K562 (cell line): ENCODE results near the gene GP1BA. TPM values are rescaled to one million over a fixed set of nuclear protein-coding genes. Genes with fewer than 3 reads are reported as not detected.
A peak's percentile ranks its signal among the peaks of the same experiment; 100 is the strongest.

Experiments
- ATAC-seq: fragments of 200-7000 bp; cut with Tn5 transposase; 3 replicates; pipeline ENCODE4 v1.9.1; 2020; ENCODE audit warnings: moderate library complexity
- BruUV-seq: library from RNA; stranded (reverse); fragments of 400-500 nt; replicated peaks from 2 replicates; lab custom pipeline; 2021; lab: Mats Ljungman, UMichigan
- CTCF ChIA-PET: fragments of 300-600 bp; formaldehyde crosslinking; extraction: SDS; loops from one replicate; lab custom pipeline; 2021; ENCODE audit warnings: low intra/inter-chr PET ratio; lab: Yijun Ruan, JAX
- POLR2A ChIA-PET: fragments of 300-600, 350-650 bp; sonication (Branson Sonifier 250); formaldehyde crosslinking; extraction: SDS; loops from one replicate; lab custom pipeline; 2021; ENCODE audit warnings: antibody characterized with exemption, inconsistent platforms; lab: Yijun Ruan, JAX
- DNase-seq, 4 experiments: peaks; one replicate each; pipeline versions ENCODE4 v3.0.0 to v3.0.0-alpha.2; 2011 to 2018; ENCODE audit warnings: low spot score in 3 of 4, mixed read lengths in 3 of 4; ENCODE audit errors: extremely low read depth in 1 of 4
- FAIRE-seq: peaks from 2 replicates; lab custom pipeline; 2011; peaks lifted over from hg19 to GRCh38; lab: Jason Lieb, UNC
- H2AFZ ChIP-seq: 2 replicates; pipeline ENCODE4 v1.6.0; 2011; ENCODE audit warnings: low read depth, low read length, control low read depth, inconsistent platforms
- H3K27ac ChIP-seq: fragments of 200-600 bp; 3 replicates; pipeline ENCODE4 v1.8.0; 2011; ENCODE audit warnings: low read depth, mild to moderate bottlenecking, control low read depth, inconsistent platforms, low read length, moderate library complexity, mixed read lengths; ENCODE audit errors: extremely low read depth
- H3K27me3 ChIP-seq, 2 experiments: fragments of 300-600 bp in 1 of 2; 2 replicates in 1 of 2; 3 replicates in 1 of 2; pipeline versions ENCODE4 v1.6.0 to v1.8.0; 2011; ENCODE audit warnings: inconsistent platforms in 2 of 2, low read length in 2 of 2, mild to moderate bottlenecking in 1 of 2, mixed read lengths in 1 of 2, moderate library complexity in 1 of 2; ENCODE audit not compliant: control insufficient read depth in 2 of 2, insufficient read depth in 2 of 2
- H3K36me3 ChIP-seq: fragments of 300-600 bp; 3 replicates; pipeline ENCODE4 v1.8.0; 2011; ENCODE audit warnings: mild to moderate bottlenecking, low read length, inconsistent platforms; ENCODE audit not compliant: control insufficient read depth, insufficient read depth
- H3K4me1 ChIP-seq, 2 experiments: fragments of 200-600 bp in 1 of 2; replicated peaks in 1 of 2; 2 replicates in 1 of 2; 3 replicates in 1 of 2; pipeline versions ENCODE4 v1.5.1 to v1.8.0; 2011; ENCODE audit warnings: inconsistent platforms in 2 of 2, low read length in 2 of 2, mild to moderate bottlenecking in 1 of 2, mixed read lengths in 1 of 2, moderate library complexity in 1 of 2; ENCODE audit not compliant: control insufficient read depth in 2 of 2, insufficient read depth in 2 of 2
- H3K4me2 ChIP-seq: 2 replicates; pipeline ENCODE4 v1.6.1; 2011; ENCODE audit warnings: low read length, control low read depth, inconsistent platforms, mixed read lengths; ENCODE audit not compliant: insufficient read depth
- H3K4me3 ChIP-seq: fragments of 200-600 bp; sonication (generic), shearing (Covaris generic); 2 replicates; pipeline ENCODE4 v1.5.1; 2016; ENCODE audit warnings: control low read depth, inconsistent platforms
- H3K79me2 ChIP-seq: fragments of 200-600 bp; 3 replicates; pipeline ENCODE4 v1.8.0; 2011; ENCODE audit warnings: low read length, inconsistent platforms; ENCODE audit not compliant: control insufficient read depth, insufficient read depth
- H3K9ac ChIP-seq, 2 experiments: 2 replicates each; pipeline versions ENCODE4 v1.6.0 to v1.6.1; 2011; ENCODE audit warnings: low read depth in 2 of 2, low read length in 2 of 2, control low read depth in 1 of 2, inconsistent platforms in 1 of 2, mild to moderate bottlenecking in 1 of 2, mixed read lengths in 1 of 2; ENCODE audit not compliant: insufficient read depth in 1 of 2
- H3K9me1 ChIP-seq: one replicate; pipeline ENCODE4 v1.6.0; 2011; ENCODE audit warnings: inconsistent platforms, mild to moderate bottlenecking, low read length, moderate library complexity; ENCODE audit not compliant: control insufficient read depth, insufficient read depth
- H3K9me3 ChIP-seq: replicated peaks from 2 replicates; pipeline ENCODE4 v1.5.1; 2011; ENCODE audit warnings: low read depth, low read length, inconsistent platforms; ENCODE audit not compliant: control insufficient read depth, insufficient read depth
- H4K20me1 ChIP-seq: replicated peaks from 2 replicates; pipeline ENCODE4 v1.6.1; 2011; ENCODE audit warnings: low read length, inconsistent platforms, mixed read lengths; ENCODE audit not compliant: control insufficient read depth, insufficient read depth
- CCNT2 ChIP-seq: IDR thresholded peaks from 2 replicates; pipeline ENCODE4 v1.6.1; 2011; ENCODE audit warnings: borderline replicate concordance, low read depth, mild to moderate bottlenecking, moderate library complexity, mixed read lengths, low read length; ENCODE audit not compliant: insufficient read length; ENCODE audit errors: extremely low read depth
- EGR1 ChIP-seq: fragments of 450-650 bp; conservative IDR thresholded peaks from 2 replicates; pipeline ENCODE4 v1.6.1; 2017; ENCODE audit warnings: mild to moderate bottlenecking
- KLF10 ChIP-seq: fragments of 250-450 bp; sonication (Bioruptor Pico); IDR thresholded peaks from 2 replicates; pipeline ENCODE4 v1.6.1; 2021; ENCODE audit warnings: matching md5 sums
- LARP7 ChIP-seq: fragments of 450-650 bp; IDR thresholded peaks from 2 replicates; pipeline ENCODE4 v1.6.1; 2016
- POLR2B ChIP-seq: fragments of 450-650 bp; IDR thresholded peaks from 2 replicates; pipeline ENCODE4 v1.6.1; 2018; ENCODE audit warnings: low read depth; ENCODE audit not compliant: partially characterized antibody
- TGIF2 ChIP-seq: sonication (generic); formaldehyde crosslinking; IDR thresholded peaks from 2 replicates; pipeline ENCODE4 v1.8.1; 2022; ENCODE audit warnings: mild to moderate bottlenecking, missing genetic modification reagents, moderate library complexity
- THRAP3 ChIP-seq: fragments of 450-650 bp; IDR thresholded peaks from 2 replicates; pipeline ENCODE4 v1.6.1; 2016; ENCODE audit warnings: mild to moderate bottlenecking, inconsistent platforms, borderline replicate concordance
- THRB ChIP-seq: fragments of 450-650 bp; formaldehyde crosslinking; conservative IDR thresholded peaks from 2 replicates; pipeline ENCODE4 v1.4.0; 2022; ENCODE audit warnings: mild to moderate bottlenecking, missing genetic modification characterization
- ZHX1 ChIP-seq: fragments of 150-350 bp; conservative IDR thresholded peaks from 2 replicates; pipeline ENCODE4 v1.6.1; 2014; ENCODE audit warnings: low read length
- ZNF143 ChIP-seq: sonication (generic); formaldehyde crosslinking; IDR thresholded peaks from 2 replicates; pipeline ENCODE4 v1.9.0; 2022; ENCODE audit warnings: mild to moderate bottlenecking, missing genetic modification reagents
- ZNF184 ChIP-seq: sonication (generic); formaldehyde crosslinking; IDR thresholded peaks from 2 replicates; pipeline ENCODE4 v1.5.0; 2020; ENCODE audit warnings: missing genetic modification reagents
- ZNF507 ChIP-seq: conservative IDR thresholded peaks from 2 replicates; pipeline ENCODE4 v1.6.1; 2017; ENCODE audit warnings: missing genetic modification characterization, missing compliant biosample characterization
- WGBS: fragments of 100-300 bp; shearing (Covaris generic); methylation state at CpG from one replicate; pipeline ENCODE4 v1.1.6; 2016; ENCODE audit warnings: low coverage, mixed read lengths; ENCODE audit not compliant: insufficient coverage; ENCODE audit errors: missing lambda C conversion rate; 5-methylcytosine and 5-hydroxymethylcytosine counted together
- in situ Hi-C: fragments of 300-500 bp; cut with MboI; formaldehyde crosslinking; loops from 4 replicates; pipeline ENCODE4 v1.15.0; 2018; ENCODE audit warnings: inconsistent platforms, mixed read lengths
- intact Hi-C: fragments of 100-400 bp; cut with micrococcal nuclease; formaldehyde crosslinking; loops from 2 replicates; pipeline ENCODE4 v1.14.2; 2022
- polyA plus RNA-seq, 8 experiments: library from polyadenylated mRNA; depleted of rRNA in 4 of 8; stranded (reverse) in 5 of 8; unstranded in 3 of 8; fragments of >200 nt; fragmentation: Nextera tagmentation in 2 of 8; fragmentation: Illumina TruSeq in 1 of 8; extraction: Ambion mirVana in 2 of 8; extraction: Trizol in 1 of 8; gene quantifications; 2 replicates each; pipeline versions ENCODE4 v1.2.1 to v1.2.3, GENCODE V29; 2011 to 2014; ENCODE audit warnings: inconsistent platforms in 1 of 8, missing spikeins in 1 of 8
- total RNA-seq, 7 experiments: library from RNA; depleted of rRNA in 6 of 7; stranded (reverse); fragments of >200 nt in 6 of 7; fragmentation: Illumina TruSeq in 2 of 7; extraction: Trizol in 2 of 7; gene quantifications; 2 replicates each; pipeline versions ENCODE4 v1.2.1 to v1.2.3, GENCODE V29; 2011 to 2021; ENCODE audit warnings: low replicate concordance in 1 of 7
- TF ChIP-seq, protein P1 (sequence below): fragments of 450-650 bp; formaldehyde crosslinking; IDR thresholded peaks from 2 replicates; pipeline ENCODE4 v1.4.0; 2020; ENCODE audit warnings: mild to moderate bottlenecking, moderate library complexity
- TF ChIP-seq, protein P2 (sequence below): sonication (generic); IDR thresholded peaks from 2 replicates; pipeline ENCODE4 v1.6.1; 2016

GP1BA gene
- total and polyA plus RNA-seq, 9 of the 15 experiments (the other 6 are each of a cell fraction or from before 2014, with no cell fraction given) = 0.01 TPM; not detected in 8

DNA sequence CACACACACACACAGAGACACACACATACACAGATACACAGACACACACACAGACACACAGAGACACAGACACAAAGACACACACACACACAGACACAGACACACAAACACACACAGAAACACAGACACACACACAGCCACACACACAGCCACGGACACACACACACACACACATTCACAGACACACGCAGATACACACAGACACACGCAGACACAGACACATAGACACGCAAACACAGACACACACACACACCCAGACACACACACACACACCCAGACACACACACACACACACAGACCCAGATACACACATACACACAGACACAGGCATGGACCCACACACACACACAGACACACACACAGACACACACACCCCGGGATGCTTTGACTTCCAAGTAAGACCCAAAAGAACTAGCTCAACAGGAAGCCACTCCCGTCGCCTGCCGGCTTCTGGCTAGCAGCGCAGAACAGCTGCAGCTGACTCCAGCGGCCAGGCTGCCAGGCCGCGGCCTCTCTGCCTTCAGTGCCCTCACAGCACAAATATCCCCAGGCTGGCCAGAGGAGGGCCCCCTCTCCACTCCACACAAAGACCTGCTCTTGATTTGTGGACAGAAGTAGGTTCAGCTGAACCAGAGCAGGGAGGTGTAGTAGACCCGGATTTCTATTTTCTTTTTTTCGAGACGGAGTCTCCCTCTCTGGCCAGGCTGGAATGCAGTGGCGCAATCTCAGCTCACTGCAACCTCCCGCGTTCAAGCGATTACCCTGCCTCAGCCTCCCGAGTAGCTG lies 23.2 kb upstream of the GP1BA start:
- ChIA-PET POLR2A (interaction anchor here (0.6 to 1.2 kb wide), 7 partner anchors 9 to 111 kb away, joined by 3 to 5 read pairs (median 3); partner anchors contain the start of genes C17orf107 and CAMTA2), CTCF (interaction anchor here (0.9 to 1.3 kb wide), 2 partner anchors 78 to 154 kb away, joined by 3 read pairs; no protein-coding TSS in a partner anchor)
- Histone ChIP-seq H3K79me2 (no peaks in the 10 kb centered on the region), H3K27me3 (no peaks in the 10 kb centered on the region; a peak in 1 of 5 replicates), H2AFZ (peak overlapping the region; percentile 95), H3K9ac (peak overlapping the region in 1 of 2 experiments; percentile 58; a peak in 1 of 4 replicates), H3K9me1 (no peaks in the 10 kb centered on the region), H3K4me3 (no peak overlapping the region), H3K9me3 (no peaks in the 10 kb centered on the region), H3K4me2 (peak overlapping the region; percentile 25; the same call in 1 of the 2 replicates), H3K4me1 (peaks cover 3 to 12% of the 10 kb centered on the region in 2 experiments; a peak in 4 of 5 replicates), H4K20me1 (no peaks in the 10 kb centered on the region), H3K36me3 (no peaks in the 10 kb centered on the region), H3K27ac (no peak overlapping the region; the same call in 2 of the 3 replicates)
- DNase-seq = peak; percentile 55 to 80 (median 68)
- in situ Hi-C loops (no loop called here), intact Hi-C loops (loop anchor here (1.0 to 10.0 kb wide), 2 partner anchors 56 to 153 kb away; partner anchors contain the start of gene SPAG7)
- BruUV-seq = no TSS peak
- 26% methylated on average over 15 of the region's 20 CpGs for WGBS
- ATAC-seq = peak; percentile 99
- FAIRE-seq = peak; percentile 78
- TF ChIP-seq ZNF184 = no peak
- no peak for TF ChIP-seq TGIF2
- TF ChIP-seq EGR1 = no peak
- no peak for TF ChIP-seq ZNF507
- TF ChIP-seq, protein P1, sequence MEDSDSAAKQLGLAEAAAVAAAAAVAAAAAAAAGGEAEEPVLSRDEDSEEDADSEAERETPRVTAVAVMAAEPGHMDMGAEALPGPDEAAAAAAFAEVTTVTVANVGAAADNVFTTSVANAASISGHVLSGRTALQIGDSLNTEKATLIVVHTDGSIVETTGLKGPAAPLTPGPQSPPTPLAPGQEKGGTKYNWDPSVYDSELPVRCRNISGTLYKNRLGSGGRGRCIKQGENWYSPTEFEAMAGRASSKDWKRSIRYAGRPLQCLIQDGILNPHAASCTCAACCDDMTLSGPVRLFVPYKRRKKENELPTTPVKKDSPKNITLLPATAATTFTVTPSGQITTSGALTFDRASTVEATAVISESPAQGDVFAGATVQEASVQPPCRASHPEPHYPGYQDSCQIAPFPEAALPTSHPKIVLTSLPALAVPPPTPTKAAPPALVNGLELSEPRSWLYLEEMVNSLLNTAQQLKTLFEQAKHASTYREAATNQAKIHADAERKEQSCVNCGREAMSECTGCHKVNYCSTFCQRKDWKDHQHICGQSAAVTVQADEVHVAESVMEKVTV (CRISPR knock-in tag) = peak; percentile 60; the same call in 1 of the 2 replicates
- no peak for TF ChIP-seq ZNF143 (CRISPR knock-in tag)
- no peak for TF ChIP-seq KLF10 (CRISPR knock-in tag)
- TF ChIP-seq LARP7 = peak; percentile 97
- no peak for TF ChIP-seq CCNT2
- 0 out of 2 replicates have a peak, but pooled peaks have one; percentile 49 for TF ChIP-seq THRAP3
- TF ChIP-seq THRB (CRISPR knock-in tag) = peak; percentile 92
- TF ChIP-seq, protein P2, sequence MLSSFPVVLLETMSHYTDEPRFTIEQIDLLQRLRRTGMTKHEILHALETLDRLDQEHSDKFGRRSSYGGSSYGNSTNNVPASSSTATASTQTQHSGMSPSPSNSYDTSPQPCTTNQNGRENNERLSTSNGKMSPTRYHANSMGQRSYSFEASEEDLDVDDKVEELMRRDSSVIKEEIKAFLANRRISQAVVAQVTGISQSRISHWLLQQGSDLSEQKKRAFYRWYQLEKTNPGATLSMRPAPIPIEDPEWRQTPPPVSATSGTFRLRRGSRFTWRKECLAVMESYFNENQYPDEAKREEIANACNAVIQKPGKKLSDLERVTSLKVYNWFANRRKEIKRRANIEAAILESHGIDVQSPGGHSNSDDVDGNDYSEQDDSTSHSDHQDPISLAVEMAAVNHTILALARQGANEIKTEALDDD = no peak
- TF ChIP-seq POLR2B = peak; percentile 46
- no peak for TF ChIP-seq ZHX1
